ENCODE data around the gene SOX6. TPM values are rescaled to one million over a fixed set of nuclear protein-coding genes. Genes with fewer than 3 reads are reported as not detected.

Gene SOX6
- total RNA-seq, 6 donors from 2014 or later: 2.9 to 21.0 (median 4.9) TPM

- no peak for TF ChIP-seq POLR2AphosphoS5 (IDR thresholded peaks at IDR 0.05)
- no peak for TF ChIP-seq CTCF (IDR thresholded peaks at IDR 0.05)
- TF ChIP-seq POLR2A (IDR thresholded peaks at IDR 0.05): no peak
- no peak for TF ChIP-seq EP300 (IDR thresholded peaks at IDR 0.05)
- Histone ChIP-seq H3K4me1 (no peaks in the 10 kb centered on the region), H3K27ac (no peak overlapping the region), H3K27me3 (no peaks in the 10 kb centered on the region), H3K36me3 (no peaks in the 10 kb centered on the region), H3K9me3 (no peaks in the 10 kb centered on the region), H3K4me3 (no peak overlapping the region)
- ATAC-seq (ENCODE audit: low FRiP score in 2 of 2) (no peak), DNase-seq (no peak)
Measured at GRCh38 chr11:16347928-16348685, 8.2 kb downstream of the SOX6 start.

GRCh38 chr11:16346975-16347374, 9.4 kb downstream of the SOX6 start:
- H3K9me3 ChIP-seq: no peaks in the 10 kb centered on the region
- WGBS, 2 donors: 85 to 93% methylated on average over 1 of the region's 1 CpG
- no peaks in the 10 kb centered on the region for H3K27me3 ChIP-seq
- H3K4me3 ChIP-seq: no peak overlapping the region
- no peaks in the 10 kb centered on the region for H3K4me1 ChIP-seq
- no peak for TF ChIP-seq POLR2AphosphoS5 (IDR thresholded peaks at IDR 0.05)
- DNase-seq (no peak), ATAC-seq (ENCODE audit: low FRiP score in 2 of 2) (no peak)
- no peaks in the 10 kb centered on the region for H3K36me3 ChIP-seq
- no peak overlapping the region for H3K27ac ChIP-seq

- Histone ChIP-seq H3K9me3 (no peaks in the 10 kb centered on the region), H3K36me3 (no peaks in the 10 kb centered on the region), H3K27me3 (no peaks in the 10 kb centered on the region), H3K4me1 (no peaks in the 10 kb centered on the region), H3K4me3 (no peak overlapping the region), H3K27ac (no peak overlapping the region)
- no peak for DNase-seq
- 89 to 91% methylated on average over 3 of the region's 3 CpGs for WGBS, 2 donors
- ATAC-seq (ENCODE audit: low FRiP score in 2 of 2): no peak
- TF ChIP-seq CTCF (IDR thresholded peaks at IDR 0.05): no peak
- TF ChIP-seq POLR2AphosphoS5 (IDR thresholded peaks at IDR 0.05): no peak
Measured at GRCh38 chr11:16341853-16342252, 14.5 kb downstream of the SOX6 start.

- H3K36me3 ChIP-seq: no peaks in the 10 kb centered on the region
- WGBS, 2 donors: 63 to 72% methylated on average over 1 of the region's 1 CpG
- H3K4me1 ChIP-seq: no peaks in the 10 kb centered on the region
- H3K27me3 ChIP-seq: no peaks in the 10 kb centered on the region
- no peak overlapping the region for H3K4me3 ChIP-seq
- H3K9me3 ChIP-seq: no peaks in the 10 kb centered on the region
- DNase-seq (no peak), ATAC-seq (ENCODE audit: low FRiP score in 2 of 2) (no peak)
- no peak for TF ChIP-seq EP300 (IDR thresholded peaks at IDR 0.05)
- no peak for TF ChIP-seq CTCF (IDR thresholded peaks at IDR 0.05)
- H3K27ac ChIP-seq: no peak overlapping the region
Measured at GRCh38 chr11:16338393-16338792, 18.0 kb downstream of the SOX6 start.

- Histone ChIP-seq H3K36me3 (no peaks in the 10 kb centered on the region), H3K4me1 (no peaks in the 10 kb centered on the region), H3K9me3 (no peaks in the 10 kb centered on the region), H3K27me3 (no peaks in the 10 kb centered on the region), H3K27ac (no peak overlapping the region), H3K4me3 (no peak overlapping the region)
- DNase-seq (no peak), ATAC-seq (ENCODE audit: low FRiP score in 2 of 2) (no peak)
- WGBS, 2 donors: 74 to 75% methylated on average over 1 of the region's 1 CpG
- TF ChIP-seq POLR2A (IDR thresholded peaks at IDR 0.05) (no peak), CTCF (IDR thresholded peaks at IDR 0.05) (no peak), POLR2AphosphoS5 (IDR thresholded peaks at IDR 0.05) (no peak), EP300 (IDR thresholded peaks at IDR 0.05) (no peak)
Measured at GRCh38 chr11:16337421-16338213, 18.7 kb downstream of the SOX6 start.
